H9 (cell line): ENCODE measurements around the gene CDH4. TPM values are rescaled to one million over a fixed set of nuclear protein-coding genes. Genes with fewer than 3 reads are reported as not detected.

Experiments
- DNase-seq: peaks from one replicate; pipeline ENCODE4 v3.0.0-alpha.2; 2017
- H2AFZ ChIP-seq: one replicate; pipeline ENCODE4 v1.6.1; 2013; ENCODE audit warnings: mild to moderate bottlenecking, low read length, control low read depth, moderate library complexity
- H2AK5ac ChIP-seq: 2 replicates; pipeline ENCODE4 v1.6.1; 2013; ENCODE audit warnings: low read length, control low read depth, mixed read lengths; ENCODE audit not compliant: insufficient read length
- H2BK120ac ChIP-seq: one replicate; pipeline ENCODE4 v1.6.1; 2013; ENCODE audit warnings: low read depth, mild to moderate bottlenecking, low read length, control low read depth, inconsistent platforms; ENCODE audit not compliant: poor library complexity, severe bottlenecking
- H2BK12ac ChIP-seq: 2 replicates; pipeline ENCODE4 v1.6.1; 2013; ENCODE audit warnings: low read length, control low read depth, mixed read lengths, low read depth; ENCODE audit not compliant: insufficient read length
- H2BK15ac ChIP-seq: 2 replicates; pipeline ENCODE4 v1.6.1; 2013; ENCODE audit warnings: low read depth, low read length, control low read depth
- H2BK20ac ChIP-seq: one replicate; pipeline ENCODE4 v1.6.1; 2013; ENCODE audit warnings: low read depth, mild to moderate bottlenecking, low read length, control low read depth, inconsistent platforms; ENCODE audit not compliant: poor library complexity, severe bottlenecking
- H2BK5ac ChIP-seq: 2 replicates; pipeline ENCODE4 v1.6.1; 2013; ENCODE audit warnings: low read length, control low read depth, mixed read lengths; ENCODE audit not compliant: insufficient read length
- H3K14ac ChIP-seq: 2 replicates; pipeline ENCODE4 v1.6.1; 2013; ENCODE audit warnings: low read length, control low read depth; ENCODE audit not compliant: insufficient read depth
- H3K18ac ChIP-seq: 2 replicates; pipeline ENCODE4 v1.6.1; 2013; ENCODE audit warnings: low read depth, mild to moderate bottlenecking, mixed read lengths, low read length, control low read depth; ENCODE audit not compliant: insufficient read length
- H3K23ac ChIP-seq: 2 replicates; pipeline ENCODE4 v1.6.1; 2013; ENCODE audit warnings: low read length, control low read depth, mixed read lengths, low read depth; ENCODE audit not compliant: insufficient read length
- H3K23me2 ChIP-seq: 2 replicates; pipeline ENCODE4 v1.6.1; 2013; ENCODE audit warnings: low read depth, mild to moderate bottlenecking, mixed read lengths, low read length, control low read depth; ENCODE audit not compliant: insufficient read length, poor library complexity, severe bottlenecking
- H3K27ac ChIP-seq: 2 replicates; pipeline ENCODE4 v1.5.1; 2013; ENCODE audit warnings: low read length, control low read depth, mixed read lengths, low read depth; ENCODE audit not compliant: insufficient read length
- H3K27me3 ChIP-seq: 2 replicates; pipeline ENCODE4 v1.6.1; 2013; ENCODE audit warnings: low read length, control low read depth, inconsistent platforms; ENCODE audit not compliant: insufficient read depth
- H3K4ac ChIP-seq: 2 replicates; pipeline ENCODE4 v1.6.1; 2013; ENCODE audit warnings: low read depth, mild to moderate bottlenecking, control low read depth, inconsistent platforms, low read length, moderate library complexity
- H3K4me1 ChIP-seq: 2 replicates; pipeline ENCODE4 v1.6.1; 2013; ENCODE audit warnings: low read length, control low read depth, inconsistent platforms; ENCODE audit not compliant: insufficient read depth
- H3K4me2 ChIP-seq: 2 replicates; pipeline ENCODE4 v1.6.1; 2013; ENCODE audit warnings: low read length, control low read depth, mixed read lengths; ENCODE audit not compliant: insufficient read length, insufficient read depth
- H3K56ac ChIP-seq: 2 replicates; pipeline ENCODE4 v1.6.1; 2013; ENCODE audit warnings: low read depth, mild to moderate bottlenecking, mixed read lengths, low read length, control low read depth; ENCODE audit not compliant: insufficient read length
- H3K79me1 ChIP-seq: 2 replicates; pipeline ENCODE4 v1.6.1; 2013; ENCODE audit warnings: low read depth, mild to moderate bottlenecking, moderate library complexity, low read length, control low read depth, inconsistent platforms; ENCODE audit not compliant: insufficient read depth, poor library complexity, severe bottlenecking
- H3K79me2 ChIP-seq: 2 replicates; pipeline ENCODE4 v1.6.1; 2013; ENCODE audit warnings: low read length, control low read depth, inconsistent platforms; ENCODE audit not compliant: insufficient read depth
- H3K9ac ChIP-seq: 2 replicates; pipeline ENCODE4 v1.6.1; 2013; ENCODE audit warnings: low read length, control low read depth, mixed read lengths; ENCODE audit not compliant: insufficient read length; ENCODE audit errors: extremely low read depth
- H3K9me3 ChIP-seq: one replicate; pipeline ENCODE4 v1.6.1; 2013; ENCODE audit warnings: low read depth, low read length, inconsistent platforms; ENCODE audit not compliant: control insufficient read depth
- H3T11ph ChIP-seq: one replicate; pipeline ENCODE4 v1.6.1; 2013; ENCODE audit warnings: mild to moderate bottlenecking, low read length, control low read depth, inconsistent platforms
- H4K20me1 ChIP-seq: one replicate; pipeline ENCODE4 v1.6.1; 2013; ENCODE audit not compliant: control insufficient read depth, insufficient read length, insufficient read depth
- H4K5ac ChIP-seq: 2 replicates; pipeline ENCODE4 v1.6.1; 2013; ENCODE audit warnings: low read depth, mild to moderate bottlenecking, mixed read lengths, low read length, control low read depth; ENCODE audit not compliant: insufficient read length
- H4K8ac ChIP-seq: replicated peaks from 2 replicates; pipeline ENCODE4 v1.6.1; 2013; ENCODE audit warnings: low read length, control low read depth, mixed read lengths, low read depth; ENCODE audit not compliant: insufficient read length
- H4K91ac ChIP-seq: 2 replicates; pipeline ENCODE4 v1.6.1; 2013; ENCODE audit warnings: low read depth, mild to moderate bottlenecking, moderate library complexity, mixed read lengths, low read length, control low read depth; ENCODE audit not compliant: insufficient read length
- H3K27ac Mint-ChIP-seq, 3 experiments: 2 replicates in 2 of 3; 3 replicates in 1 of 3; pipeline ENCODE4 v1.8.0; 2020 to 2021; ENCODE audit warnings: mixed read lengths in 3 of 3, mild to moderate bottlenecking in 1 of 3, moderate library complexity in 1 of 3
- H3K27me3 Mint-ChIP-seq: 2 replicates; pipeline ENCODE4 v1.8.0; 2021; ENCODE audit warnings: low read depth, mild to moderate bottlenecking, moderate library complexity, mixed read lengths
- H3K36me3 Mint-ChIP-seq, 3 experiments: 2 replicates in 2 of 3; 3 replicates in 1 of 3; pipeline ENCODE4 v1.8.0; 2020 to 2021; ENCODE audit warnings: low read depth in 3 of 3, mixed read lengths in 3 of 3; ENCODE audit not compliant: insufficient read depth in 1 of 3
- H3K4me1 Mint-ChIP-seq, 2 experiments: 2 replicates each; pipeline ENCODE4 v1.8.0; 2020; ENCODE audit warnings: mixed read lengths in 2 of 2
- H3K4me3 Mint-ChIP-seq, 2 experiments: 2 replicates in 1 of 2; 3 replicates in 1 of 2; pipeline ENCODE4 v1.8.0; 2020 to 2021; ENCODE audit warnings: mild to moderate bottlenecking in 2 of 2, mixed read lengths in 2 of 2, moderate library complexity in 1 of 2
- H3K9me3 Mint-ChIP-seq, 2 experiments: 2 replicates in 1 of 2; 3 replicates in 1 of 2; pipeline ENCODE4 v1.8.0; 2020; ENCODE audit warnings: mild to moderate bottlenecking in 2 of 2, mixed read lengths in 2 of 2, moderate library complexity in 1 of 2
- CTCF ChIP-seq: fragments of 200-600 bp; sonication (generic); conservative IDR thresholded peaks from 3 replicates; pipeline ENCODE4 v1.8.0; 2021; ENCODE audit warnings: antibody characterized with exemption, mild to moderate bottlenecking
- WGBS: extraction: QIAGEN DNeasy Blood & Tissue Kit; methylation state at CpG from one replicate; pipeline ENCODE4 v1.1.7; 2013; ENCODE audit warnings: missing lambda C conversion rate, low lambda C conversion rate, mixed read lengths; ENCODE audit not compliant: insufficient read length; ENCODE audit errors: extremely low coverage; 5-methylcytosine and 5-hydroxymethylcytosine counted together
- total RNA-seq: library from RNA; stranded (reverse); gene quantifications from 2 replicates; pipeline ENCODE4 v1.2.1, GENCODE V29; 2021

The CDH4 gene
- total RNA-seq, 1 experiment from 2014 or later = 3.0 TPM

- Mint-ChIP-seq H3K27ac (no peak overlapping the region), H3K9me3 (peaks cover 28 to 40% of the 10 kb centered on the region in 2 experiments), H3K4me3 (no peak overlapping the region), H3K36me3 (peaks cover 10 to 19% (median 18%) of the 10 kb centered on the region in 3 experiments), H3K4me1 (no peaks in the 10 kb centered on the region), H3K27me3 (peaks cover 39% of the 10 kb centered on the region)
- H2BK15ac ChIP-seq = no peak overlapping the region
- no peak overlapping the region for H3K56ac ChIP-seq
- no peak overlapping the region for H3K23ac ChIP-seq
- no peak overlapping the region for H2BK12ac ChIP-seq
- peak; percentile 77 for TF ChIP-seq CTCF
- H2BK120ac ChIP-seq = no peak overlapping the region
- H2BK5ac ChIP-seq = no peak overlapping the region
- no peak overlapping the region for H3K4ac ChIP-seq
- H3K27ac ChIP-seq = no peak overlapping the region
- no peak overlapping the region for H3K9ac ChIP-seq
- no peak overlapping the region for H2BK20ac ChIP-seq
- H4K20me1 ChIP-seq = no peaks in the 10 kb centered on the region
- no peaks in the 10 kb centered on the region for H3K79me1 ChIP-seq
- no peaks in the 10 kb centered on the region for H3K23me2 ChIP-seq
- H4K5ac ChIP-seq = no peak overlapping the region
- H3K27me3 ChIP-seq = no peaks in the 10 kb centered on the region
- H3K9me3 ChIP-seq = peaks cover 6% of the 10 kb centered on the region
- H3K18ac ChIP-seq = no peak overlapping the region
- H3T11ph ChIP-seq = no peak overlapping the region
- WGBS = no CpG with 5 or more reads among the region's 12 CpGs
- DNase-seq = peak; percentile 72
- no peak overlapping the region for H4K8ac ChIP-seq
- H2AFZ ChIP-seq = no peak overlapping the region
- no peaks in the 10 kb centered on the region for H3K79me2 ChIP-seq
- no peak overlapping the region; the same call in 1 of the 2 replicates for H3K14ac ChIP-seq
- no peak overlapping the region for H3K4me2 ChIP-seq
- H3K4me1 ChIP-seq = no peaks in the 10 kb centered on the region
- no peak overlapping the region for H4K91ac ChIP-seq
- H2AK5ac ChIP-seq = no peak overlapping the region
Observed at GRCh38 chr20:61599061-61599531, 347.0 kb downstream of the CDH4 start.
